Ramos (cell line): ENCODE results near the gene RMI1.

Source experiments
- in situ Hi-C: fragments of 300-500 bp; cut with MboI; formaldehyde crosslinking; loops from one replicate; pipeline ENCODE4 v1.14.3; 2022; ENCODE audit warnings: low sequenced_read_pairs; ENCODE audit not compliant: unreplicated experiment

Gene RMI1

DNA sequence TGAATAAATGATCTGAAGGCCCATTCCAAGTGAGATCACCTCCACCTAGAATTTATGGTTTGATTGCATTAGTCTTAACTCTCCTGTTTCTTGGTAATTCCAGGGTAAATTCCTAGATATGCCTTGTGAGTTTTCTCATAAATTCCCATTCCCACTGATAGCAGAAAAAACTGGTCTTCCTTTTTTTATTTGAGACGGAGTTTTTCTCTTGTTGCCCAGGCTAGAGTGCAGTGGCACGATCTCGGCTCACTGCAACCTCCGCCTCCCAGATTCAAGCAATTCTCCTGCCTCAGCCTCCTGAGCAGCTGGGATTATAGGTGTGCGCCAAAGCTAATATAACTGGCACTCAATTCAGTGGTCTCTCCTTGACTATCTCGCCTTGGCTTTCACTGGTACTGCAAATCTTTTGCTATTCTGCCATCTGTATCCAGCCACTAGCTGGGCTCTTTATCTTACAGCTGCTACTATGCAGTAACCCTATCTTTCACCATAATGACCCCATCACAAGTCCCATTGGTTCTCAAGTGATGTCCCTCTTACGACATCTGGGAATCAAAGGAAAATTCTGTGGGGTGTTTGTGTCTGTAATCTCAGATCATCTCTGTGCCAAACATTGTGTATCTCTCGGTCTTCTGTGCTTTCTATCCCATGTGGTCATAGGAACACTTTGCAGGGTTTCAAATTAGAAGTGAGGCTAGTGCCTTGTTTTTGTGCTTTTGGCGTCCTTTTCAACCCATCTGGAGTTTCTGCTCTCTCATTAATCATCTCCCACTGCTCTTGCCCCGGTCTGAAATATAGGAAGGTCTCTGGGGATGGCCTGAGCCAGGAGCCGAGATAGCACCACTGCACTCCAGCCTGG lies 15.0 kb upstream of the RMI1 start:
- in situ Hi-C loops: no loop called here

DNA sequence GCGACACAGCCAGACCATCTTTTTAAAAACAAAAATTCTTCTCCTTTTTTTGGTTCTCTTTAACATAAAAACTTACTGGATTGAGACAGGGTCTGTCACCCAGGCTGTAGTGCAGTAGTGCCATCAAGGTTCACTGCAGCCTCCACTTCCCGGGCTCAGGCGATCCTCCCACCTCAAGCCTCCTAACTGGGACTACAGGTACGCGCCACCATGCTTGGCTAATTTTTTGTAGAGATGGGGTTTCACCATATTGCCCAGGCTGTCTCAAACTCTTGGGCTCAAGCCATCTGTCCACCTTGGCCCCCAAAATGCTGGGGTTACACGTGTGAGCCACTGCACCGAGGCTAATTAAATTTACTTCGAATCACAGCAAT lies 14.4 kb upstream of the RMI1 start:
- in situ Hi-C loops: no loop called here

DNA sequence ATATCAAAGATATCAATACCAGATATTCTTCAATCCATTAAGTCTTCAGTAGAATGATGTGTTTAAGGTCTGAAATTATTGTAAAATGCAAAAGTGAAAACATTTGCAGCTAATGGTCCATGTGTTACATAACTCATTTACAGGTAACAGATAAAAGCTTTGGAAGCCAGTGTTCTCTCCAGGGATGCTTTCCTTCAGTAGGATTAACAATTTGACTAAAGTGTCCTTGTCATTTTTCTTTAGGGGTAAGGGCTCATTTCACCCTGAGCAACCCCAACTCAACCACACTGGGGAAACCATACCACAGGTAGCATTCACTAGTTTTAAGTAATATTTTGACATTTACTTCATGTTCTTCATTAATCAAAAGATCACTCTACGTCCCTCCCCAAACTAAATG lies 13.5 kb upstream of the RMI1 start:
- in situ Hi-C loops: no loop called here

DNA sequence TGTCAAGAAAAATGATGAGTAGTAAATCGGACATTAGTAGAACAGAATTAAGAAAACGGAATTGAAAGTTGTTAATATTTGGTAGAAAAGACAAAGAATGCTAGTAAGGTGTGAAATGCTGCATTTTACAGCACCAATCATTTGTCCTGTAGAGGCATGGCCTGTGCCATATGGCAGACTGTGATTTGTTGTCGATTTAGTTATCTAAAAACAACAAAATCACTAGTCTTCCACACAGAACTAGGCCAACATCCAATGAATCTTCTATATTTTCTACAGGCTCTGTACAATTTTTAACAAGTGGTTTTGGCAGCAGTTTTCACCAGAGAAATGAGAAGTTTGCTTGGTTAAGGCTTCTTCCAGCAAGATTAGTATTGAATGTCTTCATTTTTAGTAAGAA lies 11.0 kb upstream of the RMI1 start:
- in situ Hi-C loops: no loop called here

DNA sequence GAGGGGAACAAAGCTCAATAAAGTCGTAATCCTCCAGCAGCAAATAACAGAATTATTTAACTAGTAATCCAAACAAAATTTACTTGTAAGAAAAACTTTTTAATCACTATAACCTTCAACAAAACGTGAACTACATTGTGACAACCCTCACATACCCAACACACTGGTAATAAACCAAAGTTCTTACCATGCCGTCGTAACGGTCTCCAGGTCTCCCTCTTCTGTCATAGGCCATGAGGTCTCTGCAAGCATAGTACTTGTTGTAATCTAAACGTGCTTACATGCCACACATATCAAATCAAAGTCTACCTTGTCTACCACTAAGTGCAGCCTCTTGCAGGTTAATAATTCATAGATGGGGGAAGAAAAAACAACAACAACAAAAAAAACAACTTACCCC lies 9.1 kb upstream of the RMI1 start:
- in situ Hi-C loops: no loop called here

DNA sequence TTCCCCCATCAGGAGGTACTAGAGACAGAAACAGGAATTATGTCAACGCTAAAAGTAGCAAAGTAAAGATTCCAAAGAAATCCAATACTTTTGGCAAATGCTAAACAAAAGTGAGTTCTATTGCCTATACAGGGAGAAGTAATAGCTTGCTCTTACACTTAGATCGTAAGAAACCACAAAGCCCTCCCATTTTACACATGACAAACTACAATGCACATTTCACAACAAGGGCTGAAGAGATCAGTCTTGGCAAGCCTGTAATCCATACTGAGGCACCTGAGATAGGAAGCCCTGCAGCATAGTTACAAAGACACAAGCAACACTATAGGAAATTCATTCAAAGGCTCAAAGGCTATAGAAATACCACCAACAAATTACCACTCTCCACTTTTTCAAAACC lies 8.3 kb upstream of the RMI1 start:
- in situ Hi-C loops: no loop called here

DNA sequence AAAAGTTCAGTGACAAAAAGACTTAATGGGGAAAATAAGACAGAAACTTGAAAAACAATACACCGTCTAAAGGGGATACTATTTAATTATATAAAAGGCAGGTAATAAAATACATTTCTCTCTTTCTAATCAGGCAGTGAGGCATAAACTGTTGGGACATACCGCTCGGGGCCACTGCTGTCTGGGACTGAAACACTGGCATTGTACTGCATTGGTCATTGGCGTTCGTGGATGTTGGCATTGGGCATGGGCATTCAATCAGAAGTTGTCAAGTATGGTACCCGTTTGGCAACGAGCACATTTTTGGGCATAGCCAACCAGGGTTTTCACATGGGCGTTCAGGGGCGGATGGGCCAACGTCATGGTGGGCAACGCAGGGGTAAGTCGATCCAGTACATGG lies 5.3 kb upstream of the RMI1 start:
- in situ Hi-C loops: no loop called here

DNA sequence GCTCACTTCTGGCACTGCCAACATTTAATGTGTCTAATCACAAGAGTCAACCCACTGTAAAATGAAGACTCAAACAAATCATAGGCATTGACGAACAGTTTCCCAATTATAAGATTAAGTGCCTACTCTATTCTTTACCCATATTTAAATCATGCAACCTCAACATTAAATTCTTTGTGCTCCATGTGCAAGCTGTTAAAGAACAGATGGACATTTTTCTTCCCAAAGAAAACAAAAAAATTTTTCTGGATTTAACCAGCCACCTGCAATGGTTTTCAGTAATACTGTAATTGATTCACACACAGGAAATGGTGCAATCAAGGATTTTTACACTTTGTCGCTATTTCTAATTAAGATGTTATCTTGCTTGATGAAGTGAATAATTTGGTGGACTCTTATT lies 4.2 kb upstream of the RMI1 start:
- in situ Hi-C loops: no loop called here

DNA sequence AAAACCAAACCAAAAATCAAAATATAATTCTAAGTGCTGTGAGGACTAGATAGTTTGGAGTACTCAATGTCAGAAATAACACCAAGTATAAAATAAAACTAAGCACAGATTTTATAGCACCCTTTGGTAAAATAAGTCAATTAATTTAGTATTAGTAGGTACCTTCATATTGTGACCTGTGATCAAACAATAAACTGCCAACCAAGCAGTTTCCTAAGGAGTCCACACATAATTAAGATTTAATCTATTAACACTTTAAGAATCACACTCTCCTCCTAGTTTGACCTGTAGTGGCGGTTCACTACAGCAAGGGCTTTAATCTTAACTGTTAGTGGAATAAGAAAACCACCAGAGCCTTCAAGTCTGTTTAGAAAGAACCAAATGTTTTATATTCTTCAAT lies 3.4 kb upstream of the RMI1 start:
- in situ Hi-C loops: no loop called here

DNA sequence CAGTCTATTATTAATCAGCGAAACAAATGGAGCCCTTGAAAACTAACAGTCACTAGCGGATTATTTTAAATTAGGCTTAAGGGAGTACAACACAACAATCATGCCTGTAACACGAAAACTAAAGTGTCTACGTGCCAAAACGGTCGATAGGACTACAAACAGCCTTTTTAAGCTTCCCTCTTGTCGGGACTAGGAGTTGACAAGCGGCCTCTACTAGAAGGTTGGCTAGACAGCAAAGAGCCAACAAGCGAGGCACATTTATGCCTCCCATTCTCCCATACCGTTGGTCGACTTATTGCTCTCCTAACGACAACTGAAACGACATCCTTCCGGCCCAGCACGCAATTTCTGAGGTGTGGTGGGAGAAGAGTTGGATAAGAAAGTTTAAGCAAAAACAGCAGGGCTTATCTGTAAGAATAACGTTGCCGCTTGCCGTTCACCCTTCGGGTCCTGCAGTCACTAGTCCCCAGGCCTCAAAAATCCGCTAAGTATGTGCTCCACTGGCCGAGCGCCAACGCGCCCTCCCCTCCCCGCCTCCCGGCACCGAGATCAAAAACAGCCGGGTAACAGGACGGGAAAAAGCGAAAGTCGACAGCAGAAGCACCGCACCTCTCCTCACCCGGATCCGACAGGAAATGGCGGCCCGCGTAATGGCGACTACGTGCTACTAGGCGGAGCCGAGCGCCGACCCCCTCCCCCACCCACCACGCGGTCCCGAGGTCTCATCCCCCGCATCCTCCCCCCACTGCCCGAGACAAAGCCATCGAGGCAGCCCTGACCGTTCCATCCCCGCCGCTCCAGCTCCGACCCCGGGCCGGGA lies 1.4 kb upstream of the RMI1 start:
- in situ Hi-C loops: no loop called here

DNA sequence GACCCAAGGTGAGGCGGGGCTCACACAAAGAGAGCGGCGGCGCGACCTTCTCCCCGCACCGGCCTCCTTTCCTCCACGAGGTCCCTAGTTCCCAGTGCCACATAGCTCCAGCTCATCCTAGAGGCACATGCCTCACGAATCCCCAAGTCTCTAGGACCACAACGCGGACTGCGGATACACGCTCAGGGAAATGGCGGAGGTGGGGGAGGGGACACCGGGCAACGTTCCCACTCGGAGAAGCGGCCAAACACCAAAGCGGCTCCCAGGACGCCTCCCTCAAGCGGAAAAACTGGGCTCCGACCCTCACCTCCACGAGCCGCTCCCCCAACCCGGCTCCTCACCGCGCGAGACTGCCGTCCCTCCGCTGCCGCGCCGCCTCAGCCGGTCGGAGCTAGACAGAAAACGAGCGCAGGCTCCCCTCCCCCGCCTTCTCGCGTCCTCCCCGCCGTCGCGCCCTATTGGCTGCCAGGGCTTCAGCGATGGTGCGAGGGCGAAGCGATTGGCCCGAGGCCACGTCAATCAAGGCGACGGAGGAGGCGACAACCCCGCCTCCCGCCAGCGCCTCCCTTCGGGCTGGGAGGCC lies 702 bp upstream of the RMI1 start, which contains the start of gene HNRNPK:
TSS of gene HNRNPK (minus strand) at position 404 of the 583 bp plus-strand sequence. CDS start 1,963 bp downstream, outside the sequence.
- in situ Hi-C loops: no loop called here

DNA sequence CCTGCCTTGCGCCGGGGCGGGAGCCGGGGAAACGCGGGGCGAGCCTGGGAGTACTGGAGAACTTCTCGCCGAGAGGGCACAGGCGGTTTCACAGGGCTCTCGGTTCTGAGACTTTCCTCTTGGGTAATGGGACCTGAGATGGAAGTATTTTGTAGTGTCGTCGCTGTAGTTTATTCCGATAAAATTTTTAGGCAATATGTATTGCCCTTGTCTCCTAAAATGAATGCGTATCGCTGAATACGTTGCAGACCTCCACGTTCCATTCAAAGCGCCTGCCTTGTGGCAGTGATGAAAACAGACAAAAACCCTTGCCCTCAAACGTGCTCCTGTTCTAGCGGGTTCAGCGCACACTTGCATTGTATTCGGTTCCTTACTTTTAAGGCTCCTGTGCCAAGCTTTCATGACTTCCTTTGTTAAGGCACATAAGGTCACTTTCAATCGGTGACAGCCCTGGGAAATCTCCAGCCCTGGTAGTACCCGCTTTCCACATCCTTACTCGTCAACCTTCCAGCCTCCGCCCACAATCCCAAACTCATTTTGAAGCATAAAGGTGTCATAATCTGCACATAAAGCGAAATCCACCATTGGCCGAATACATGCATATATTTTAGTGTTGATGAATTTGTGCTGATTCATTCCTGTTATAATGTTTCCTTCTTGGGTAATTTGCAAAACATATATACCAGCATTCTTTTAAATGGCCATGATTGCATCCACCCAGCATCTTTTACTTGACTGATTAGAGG lies 694 bp downstream of the RMI1 start:
- in situ Hi-C loops: no loop called here

DNA sequence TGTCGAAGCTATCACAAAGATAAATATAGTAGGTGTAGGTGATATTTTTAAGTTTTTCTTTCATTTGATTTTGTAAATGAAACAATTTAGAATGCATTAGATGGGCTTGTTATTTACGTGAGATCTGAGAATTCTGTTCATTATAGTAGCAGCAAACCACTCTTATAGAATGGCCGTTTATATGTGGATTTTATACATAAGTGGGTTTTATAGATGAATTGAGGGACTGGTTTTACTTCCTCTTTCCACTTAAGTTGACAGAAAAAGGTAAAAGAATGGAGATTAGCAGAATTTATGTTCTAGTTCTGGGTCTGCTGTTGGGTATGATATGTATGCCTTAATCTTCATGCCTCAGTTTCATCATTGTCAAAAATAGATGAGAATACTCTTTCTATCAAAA lies 5.6 kb downstream of the RMI1 start:
- in situ Hi-C loops: no loop called here

DNA sequence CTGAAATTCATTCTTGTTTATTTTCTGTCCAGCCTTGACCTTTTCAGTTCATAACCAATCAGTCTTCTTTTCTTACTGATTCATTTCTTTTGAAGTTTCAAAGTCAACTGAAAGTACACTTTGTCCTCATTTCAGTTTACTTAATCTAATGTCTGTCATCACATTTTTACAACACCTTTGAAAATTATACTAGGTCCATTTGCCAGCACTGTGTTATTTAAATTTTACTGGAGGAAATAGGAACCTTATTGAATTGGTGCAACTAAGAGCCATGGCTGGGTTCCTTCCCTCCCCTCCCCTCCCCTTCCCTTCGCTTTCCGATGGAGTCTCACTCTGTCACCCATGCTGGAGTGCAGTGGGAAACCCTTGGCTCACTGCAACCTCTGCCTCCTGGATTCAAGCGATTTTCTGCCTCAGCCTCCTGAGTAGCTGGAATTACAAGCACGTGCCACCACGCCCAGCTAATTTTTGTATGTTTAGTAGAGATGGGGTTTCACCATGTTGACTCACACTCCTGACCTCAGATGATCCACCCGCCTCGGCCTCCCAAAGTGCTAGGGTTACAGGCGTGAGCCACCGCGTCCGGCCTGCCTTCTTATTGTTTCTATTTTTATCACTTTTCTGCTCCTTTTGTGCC lies 6.3 kb downstream of the RMI1 start:
- in situ Hi-C loops: no loop called here

DNA sequence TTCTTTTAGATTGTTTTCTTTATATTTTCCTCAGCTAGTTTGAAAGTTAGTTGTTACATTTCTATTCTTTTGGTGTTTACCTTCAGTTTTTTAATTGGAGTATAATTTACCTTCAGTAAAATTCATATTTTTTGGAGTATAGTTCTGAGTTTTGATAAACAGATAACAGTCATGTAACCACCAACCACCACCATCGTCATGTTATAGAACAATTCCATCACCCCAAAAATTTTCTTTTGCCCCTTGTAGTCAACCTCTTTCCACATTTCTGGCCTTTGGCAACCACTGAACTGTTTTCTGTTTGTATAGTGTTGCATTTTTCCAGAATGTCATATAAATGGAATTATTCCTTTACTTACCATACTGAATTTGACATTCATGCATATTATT lies 6.8 kb downstream of the RMI1 start:
- in situ Hi-C loops: no loop called here

DNA sequence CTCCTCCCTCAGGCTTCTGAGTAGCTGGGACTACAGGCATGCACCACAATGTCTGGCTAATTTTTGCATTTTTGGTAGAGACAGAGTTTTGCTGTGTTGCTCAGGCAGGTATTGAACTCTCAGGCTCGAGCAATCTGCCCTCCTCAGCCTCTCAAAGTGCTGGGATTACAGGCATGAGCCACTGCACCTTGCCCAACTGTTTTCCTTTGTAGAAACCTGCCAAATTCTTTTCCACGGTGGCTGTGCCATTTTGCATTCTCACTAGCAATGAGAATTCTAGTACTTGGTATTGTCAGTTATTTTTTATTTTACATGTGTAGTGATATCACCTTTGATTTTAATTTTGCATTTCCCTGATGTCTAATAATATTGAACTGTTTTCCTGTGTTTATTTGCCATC lies 7.8 kb downstream of the RMI1 start:
- in situ Hi-C loops: no loop called here

DNA sequence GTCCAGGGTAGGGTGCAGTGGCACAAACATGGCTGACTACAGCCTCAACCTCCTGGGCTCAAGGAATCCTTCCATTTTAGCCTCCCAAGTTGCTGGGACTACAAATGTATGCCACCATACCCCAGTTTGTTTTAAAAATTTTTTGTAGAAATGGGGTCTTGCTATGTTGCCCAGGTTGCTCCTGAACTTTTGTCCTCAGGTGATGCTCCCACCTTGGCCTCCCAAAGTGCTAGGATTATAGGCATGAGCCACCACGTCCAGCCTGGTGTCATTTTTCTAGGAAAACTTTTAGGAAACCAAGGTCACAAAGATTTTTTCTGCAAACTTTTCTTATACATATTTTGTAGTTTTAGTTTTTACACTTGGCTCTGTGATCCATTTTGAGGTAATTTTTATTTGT lies 10.8 kb downstream of the RMI1 start:
- in situ Hi-C loops: no loop called here

DNA sequence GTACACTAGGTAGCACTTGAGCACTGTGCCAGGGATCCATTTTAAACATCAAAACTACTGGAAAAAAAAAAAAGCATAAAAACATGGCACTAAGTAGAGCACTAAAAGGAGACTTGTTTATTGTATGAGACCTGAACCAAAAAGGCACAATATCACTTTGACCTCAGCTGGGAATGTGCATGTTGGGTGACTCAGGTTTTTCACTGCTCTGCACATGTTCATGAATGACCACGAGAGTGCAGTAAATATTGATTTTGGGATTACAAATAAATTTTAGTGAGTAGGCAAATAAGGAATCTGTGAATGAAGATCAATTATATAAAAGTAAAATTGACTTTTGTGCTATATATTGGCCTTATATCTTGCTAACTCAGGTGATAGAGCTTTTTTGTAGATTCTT lies 11.8 kb downstream of the RMI1 start:
- in situ Hi-C loops: no loop called here

DNA sequence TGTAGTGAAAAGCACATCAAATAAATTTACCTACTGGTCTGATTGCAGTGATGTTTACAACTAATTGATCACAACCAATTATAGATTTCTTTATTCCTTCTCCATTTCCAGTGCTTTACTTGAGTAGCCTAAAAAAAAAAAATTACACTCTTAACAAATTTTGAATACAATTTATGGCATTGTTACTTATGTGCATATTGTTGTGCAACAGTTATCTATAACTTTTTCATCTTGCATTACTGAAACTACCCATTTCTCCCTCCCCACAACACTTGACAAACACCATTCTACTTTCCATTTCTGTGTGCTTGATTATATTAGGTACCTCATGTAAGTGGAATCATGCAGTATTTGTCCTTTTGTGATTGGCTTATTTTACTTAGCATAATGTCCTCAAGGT lies 12.3 kb downstream of the RMI1 start:
- in situ Hi-C loops: no loop called here

DNA sequence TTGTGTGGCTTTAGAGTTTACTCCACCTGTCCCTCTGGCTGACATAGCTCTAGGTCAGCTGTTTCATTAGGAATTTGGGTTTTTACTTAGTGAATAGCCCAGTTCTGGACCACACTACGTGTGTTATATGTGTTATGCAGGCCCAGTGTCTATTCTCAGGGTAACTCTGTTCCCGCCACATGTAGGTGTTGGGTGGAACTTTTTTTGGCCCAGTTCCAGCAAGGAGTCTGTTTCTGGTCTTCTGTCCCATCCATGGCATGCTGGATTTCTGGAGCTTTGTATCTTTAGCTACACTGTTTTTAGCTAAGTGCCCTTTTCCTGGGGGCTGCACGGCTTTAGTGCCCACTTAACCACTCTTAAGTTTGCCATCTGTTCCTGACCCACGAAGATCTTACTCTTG lies 15.5 kb downstream of the RMI1 start:
- in situ Hi-C loops: no loop called here
